Left renal cortex interstitium (tissue), 4 donors: ENCODE measurements around the gene TNNT1. TPM values are rescaled to one million over a fixed set of nuclear protein-coding genes. Genes with fewer than 3 reads are reported as not detected.
"Not testable (repeated sequence)": the region's sequence is repeated elsewhere in the genome, so short reads cannot be mapped to it uniquely, and the experiment has no call there.

Experiments
- DNase-seq, 4 donors: peaks; one replicate each; pipeline ENCODE4 v3.0.0-alpha.2; 2013; ENCODE audit warnings: low read depth in 4 of 4, low spot score in 2 of 4, missing footprints in 1 of 4
- polyA plus RNA-seq, 4 donors: library from polyadenylated mRNA; unstranded; fragments of 120-200 nt; gene quantifications; one replicate each; pipeline ENCODE4 v1.2.1, GENCODE V29; 2013; ENCODE audit not compliant: insufficient read length in 4 of 4

The TNNT1 gene
- polyA plus RNA-seq, 4 donors: 2.7 to 7.7 (median 4.1) TPM

DNA sequence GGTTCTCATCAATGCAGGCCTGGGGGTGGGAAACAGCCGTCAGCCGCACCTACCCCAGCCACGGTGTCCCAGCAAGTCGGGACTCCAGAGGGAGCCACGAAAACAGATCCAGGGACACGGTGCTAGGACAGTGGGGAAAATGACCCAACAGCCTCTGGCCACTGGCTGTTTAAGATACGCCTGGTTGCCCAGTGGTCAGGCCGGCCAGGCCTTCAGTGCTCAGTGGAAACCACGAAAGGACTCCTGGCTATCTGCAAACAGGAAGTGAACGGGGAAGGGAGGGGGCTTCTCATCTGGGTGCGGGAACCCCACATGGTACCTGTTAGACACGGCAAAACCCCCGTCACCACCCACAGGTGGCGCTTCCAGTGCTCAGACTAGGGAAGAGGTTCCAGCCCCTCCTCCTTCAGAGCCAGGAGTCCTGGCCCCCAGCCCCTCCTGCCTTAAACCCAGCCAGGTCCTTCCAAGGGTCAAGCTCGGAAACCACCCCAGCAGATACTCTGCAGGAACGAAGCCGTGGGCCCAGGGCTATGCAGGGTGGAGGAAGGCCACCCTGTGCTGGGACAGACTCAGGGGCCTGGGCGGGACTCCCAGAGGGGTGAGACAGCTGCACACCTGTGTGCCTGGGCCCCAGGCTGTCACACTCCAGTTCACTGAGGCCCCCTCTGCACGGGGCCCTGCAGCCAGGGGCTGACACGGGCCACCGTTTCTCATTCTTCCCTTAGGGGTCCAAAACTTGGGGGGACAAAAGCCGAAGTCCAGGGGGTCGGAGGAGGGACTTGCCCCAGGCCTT, 36.0 kb downstream of the TNNT1 start:
- no peak for DNase-seq

- DNase-seq: no peak
These were observed 36.7 kb downstream of the TNNT1 start for GRCh38 chr19:55112246-55112776.

DNA sequence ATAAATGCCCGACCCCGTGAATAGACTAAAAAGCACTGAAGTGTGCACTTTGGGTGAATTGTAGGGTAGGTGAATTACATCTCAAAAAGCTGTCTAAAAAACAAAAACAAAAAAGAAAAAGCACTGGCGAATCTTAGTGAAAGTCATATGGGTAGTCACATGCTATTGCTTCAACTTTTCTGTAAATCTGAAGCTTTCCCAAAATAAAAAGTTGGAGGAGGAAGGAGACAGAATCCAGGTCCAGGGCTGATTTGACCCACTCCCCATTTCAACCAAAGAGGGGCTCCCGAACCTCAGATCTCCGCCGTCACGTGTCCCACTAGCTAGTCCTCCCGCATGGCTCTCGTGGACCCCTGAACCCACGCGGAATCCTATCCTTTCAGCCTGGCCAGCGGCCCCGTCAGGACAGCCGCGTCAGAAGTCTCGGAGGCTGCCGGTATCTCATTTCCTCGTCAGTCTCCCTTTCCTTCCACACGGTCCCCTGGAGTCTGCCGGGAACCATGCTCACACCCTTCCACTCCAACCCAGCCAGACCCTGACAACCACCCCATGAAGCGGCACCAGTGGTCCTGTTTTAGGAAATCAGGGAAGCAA, 37.7 kb downstream of the TNNT1 start:
- DNase-seq: no peak

- no peak for DNase-seq
These were observed 39.3 kb downstream of the TNNT1 start for GRCh38 chr19:55109527-55110291.

DNA sequence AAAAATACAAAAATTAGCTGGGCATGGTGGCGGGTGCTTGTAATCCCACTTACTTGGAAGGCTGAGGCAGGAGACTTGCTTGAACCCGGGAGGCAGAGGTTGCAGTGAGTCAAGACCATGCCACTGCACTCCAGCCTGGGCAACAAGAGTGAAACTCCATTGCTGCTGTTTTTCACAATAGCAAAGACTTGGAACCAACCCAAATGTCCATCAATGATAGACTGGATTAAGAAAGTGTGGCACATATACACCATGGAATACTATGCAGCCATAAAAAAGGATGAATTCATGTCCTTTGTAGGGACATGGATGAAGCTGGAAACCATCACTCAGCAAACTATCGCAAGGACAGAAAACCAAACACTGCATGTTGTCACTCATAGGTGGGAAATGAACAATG, 41.8 kb downstream of the TNNT1 start:
- DNase-seq: not testable (repeated sequence)

GRCh38 chr19:55106591-55106990, 42.4 kb downstream of the TNNT1 start:
- DNase-seq: no peak

DNA sequence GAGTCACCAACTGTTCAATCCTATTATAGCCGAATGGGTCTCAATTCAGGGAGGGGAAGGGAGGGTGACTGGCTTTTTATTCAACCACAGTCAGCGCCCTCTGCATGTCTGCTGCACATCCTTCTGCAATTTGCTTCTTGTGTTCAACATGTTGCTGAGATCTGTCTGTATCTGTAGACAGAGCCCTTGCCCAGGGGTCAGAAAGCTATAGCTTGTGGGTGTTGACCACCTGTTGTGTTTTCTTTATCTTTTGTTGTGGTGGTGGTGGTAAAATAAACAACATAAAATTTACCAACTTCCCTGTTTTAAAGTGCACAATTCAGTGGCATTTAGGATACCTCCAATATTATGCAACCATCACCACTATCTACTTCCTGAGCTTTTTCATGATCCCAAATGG, 43.8 kb downstream of the TNNT1 start:
- DNase-seq: no peak

GRCh38 chr19:55103190-55103589, 45.8 kb downstream of the TNNT1 start:
- DNase-seq: no peak

DNA sequence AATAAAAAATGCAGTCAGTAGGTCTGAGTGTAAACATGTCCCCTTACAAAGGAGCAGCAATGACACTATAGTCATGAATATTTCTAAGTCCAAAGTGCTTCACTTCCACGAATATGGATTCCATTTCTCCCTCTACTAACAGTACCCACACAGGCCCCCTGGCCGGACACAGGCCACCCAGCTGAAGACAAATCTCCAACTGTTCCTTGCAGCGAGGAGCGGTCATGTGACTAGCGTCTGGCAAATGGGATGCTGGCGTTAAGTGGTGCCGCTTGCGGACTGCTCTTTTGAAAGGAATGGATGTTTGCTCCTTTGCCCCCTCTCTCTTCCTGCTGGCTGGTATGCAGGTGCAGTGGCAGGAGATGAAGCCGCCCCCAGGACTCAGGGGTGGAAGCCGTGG, 47.7 kb downstream of the TNNT1 start:
- no peak for DNase-seq

- no peak for DNase-seq
These were observed 49.2 kb downstream of the TNNT1 start for GRCh38 chr19:55099557-55100506.

- no peak for DNase-seq
These were observed 50.1 kb downstream of the TNNT1 start for GRCh38 chr19:55098716-55099556.

DNA sequence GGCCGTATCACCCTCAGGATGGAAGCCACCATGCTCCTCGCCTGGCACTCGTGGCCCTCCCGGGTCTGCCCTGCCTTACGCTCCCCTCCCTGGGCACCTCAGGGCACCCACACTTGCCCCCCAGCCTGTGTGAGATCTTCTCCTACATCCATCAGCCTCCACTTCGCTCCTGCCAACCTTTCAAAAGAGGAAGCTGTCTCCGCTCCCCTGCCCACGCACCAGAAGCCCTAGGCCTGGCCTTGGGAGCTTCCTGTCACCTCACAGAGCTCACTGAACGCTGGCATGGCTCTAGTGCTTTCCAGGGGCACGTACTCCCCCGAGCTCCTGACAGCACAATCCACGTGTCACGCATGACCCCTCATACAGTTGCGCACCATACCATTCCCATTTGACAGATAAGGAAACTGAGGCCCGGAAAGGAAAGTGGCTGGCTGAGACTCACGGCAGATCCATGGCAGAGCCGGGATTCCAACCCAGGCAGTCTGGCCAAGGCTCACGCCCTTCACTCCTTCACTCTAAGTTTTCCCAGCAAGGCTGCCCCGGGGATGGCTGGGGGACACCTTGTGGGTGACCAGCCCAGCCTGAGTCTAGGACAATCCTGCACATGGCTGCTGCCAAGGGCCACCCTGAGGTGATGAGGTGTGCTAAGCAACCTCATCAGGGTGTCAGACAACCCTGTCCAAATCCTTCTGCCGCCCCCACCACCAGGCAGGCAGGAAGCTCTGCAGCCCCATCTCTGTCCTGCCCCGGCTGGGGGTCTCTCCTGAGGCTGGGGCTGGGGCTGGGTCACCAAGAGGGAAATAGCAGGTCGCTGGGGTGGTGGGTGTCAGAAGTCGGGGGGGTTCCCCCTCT, 50.9 kb downstream of the TNNT1 start:
- no peak for DNase-seq

GRCh38 chr19:55096061-55096701, 52.8 kb downstream of the TNNT1 start:
- DNase-seq: no peak

DNA sequence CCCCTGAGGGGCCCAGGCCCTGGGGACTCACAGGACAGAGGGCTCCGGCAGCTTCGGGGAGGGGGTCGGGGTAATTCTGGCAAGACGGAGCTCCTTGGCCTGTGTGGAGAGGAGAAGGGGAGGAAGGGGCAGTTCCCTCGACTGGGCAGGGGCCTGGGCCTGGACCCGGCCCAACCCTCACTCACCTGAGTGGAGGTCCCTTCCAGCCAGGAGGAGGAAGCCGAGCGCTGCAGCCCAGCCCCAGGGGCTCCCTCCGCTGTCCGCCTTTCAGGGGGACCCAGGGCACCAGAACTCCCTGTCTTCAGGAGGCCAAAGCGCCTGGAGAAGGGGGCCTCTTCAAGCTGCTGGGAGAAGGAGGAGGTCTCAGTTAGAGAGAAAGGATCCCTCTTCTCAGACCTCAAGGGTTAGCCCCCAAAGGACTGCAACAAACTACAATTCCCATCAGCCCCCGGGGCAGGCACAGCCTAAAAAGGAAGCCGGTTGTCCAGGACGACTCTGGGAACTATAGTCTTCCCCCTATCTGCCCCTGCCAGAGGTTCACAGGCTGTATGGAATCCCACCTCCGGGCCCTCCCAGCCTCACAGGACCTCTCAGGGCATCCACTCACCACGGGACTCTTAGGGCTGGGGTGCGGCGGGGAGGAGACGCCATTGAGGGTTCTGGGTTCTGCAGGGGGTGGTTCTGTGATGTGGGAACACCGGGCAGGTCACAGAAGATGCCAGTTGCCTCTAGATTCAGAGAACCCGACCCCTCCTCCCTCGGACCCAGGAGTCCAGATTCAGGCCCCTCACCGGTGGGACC, 53.5 kb downstream of the TNNT1 start:
- DNase-seq: no peak

DNA sequence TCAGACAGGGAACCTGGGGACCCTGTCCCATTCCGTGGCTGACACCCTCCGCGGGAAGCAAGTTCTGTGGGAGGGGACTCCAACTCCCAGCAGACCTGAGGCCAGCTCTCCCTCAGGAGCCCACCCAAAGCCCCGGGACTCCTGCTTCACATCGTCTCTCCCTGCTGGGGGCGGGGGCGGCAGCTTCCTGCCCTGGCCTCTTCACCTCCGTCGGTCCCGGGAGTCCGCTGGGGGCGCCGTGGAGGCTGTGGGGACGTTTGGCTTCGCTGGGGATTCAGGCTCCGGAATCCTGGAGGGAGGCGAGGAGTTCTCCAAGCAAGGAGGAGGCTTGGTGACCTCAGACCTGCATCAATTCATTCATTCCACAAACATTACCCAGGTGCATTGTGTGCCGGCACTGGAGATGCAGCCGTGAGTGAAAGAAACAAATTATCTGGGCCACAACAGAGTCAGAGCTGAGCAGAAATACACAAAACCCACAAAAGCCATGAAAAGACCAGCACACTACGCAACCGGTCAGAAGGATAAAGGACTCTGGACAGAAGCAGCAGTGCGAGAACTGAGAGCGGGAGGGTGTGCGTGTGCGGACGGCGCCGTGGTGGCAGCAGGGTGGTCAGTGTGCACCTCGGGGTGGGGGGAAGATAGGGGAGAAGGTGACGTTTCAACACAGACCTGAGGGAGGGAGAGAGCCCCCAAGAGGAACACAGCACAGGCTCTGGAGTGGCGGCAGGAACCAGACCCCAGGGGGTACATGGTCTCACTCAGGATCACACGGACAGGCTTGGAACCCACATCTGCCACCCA, 54.3 kb downstream of the TNNT1 start:
- DNase-seq: no peak
